Stimulated activated CD4-positive, alpha-beta T cell treated with anti-CD3 and anti-CD28 coated beads, Interleukin-4, amount 100 ng/mL, for 24 hours (primary cell): Measurements from ENCODE around the gene RAP1A.
"Not testable (repeated sequence)": the region's sequence is repeated elsewhere in the genome, so short reads cannot be mapped to it uniquely, and the experiment has no call there.

ENCODE experiments used
- DNase-seq: peaks from one replicate; pipeline ENCODE4 v3.0.0-alpha.2; 2020

RAP1A gene

DNA sequence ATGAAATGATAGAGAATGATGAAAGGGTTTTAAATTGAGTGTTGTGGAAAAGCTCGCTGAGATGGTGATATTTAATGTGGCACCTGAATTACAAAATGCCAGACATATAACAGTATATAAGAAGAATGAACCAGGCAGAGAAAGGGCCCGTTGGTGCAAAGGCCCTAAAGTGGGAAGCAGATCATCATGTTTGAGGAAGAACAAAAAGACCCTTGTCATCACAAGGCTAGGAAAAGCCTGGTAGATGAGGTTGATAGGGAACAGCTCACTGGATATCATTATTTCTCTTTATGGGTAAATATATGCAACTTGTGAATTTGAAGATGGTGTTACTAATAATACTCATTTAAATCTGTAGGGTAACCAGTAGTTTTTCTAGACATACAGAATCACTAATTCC, 11.0 kb downstream of the RAP1A start:
- no peak for DNase-seq

DNA sequence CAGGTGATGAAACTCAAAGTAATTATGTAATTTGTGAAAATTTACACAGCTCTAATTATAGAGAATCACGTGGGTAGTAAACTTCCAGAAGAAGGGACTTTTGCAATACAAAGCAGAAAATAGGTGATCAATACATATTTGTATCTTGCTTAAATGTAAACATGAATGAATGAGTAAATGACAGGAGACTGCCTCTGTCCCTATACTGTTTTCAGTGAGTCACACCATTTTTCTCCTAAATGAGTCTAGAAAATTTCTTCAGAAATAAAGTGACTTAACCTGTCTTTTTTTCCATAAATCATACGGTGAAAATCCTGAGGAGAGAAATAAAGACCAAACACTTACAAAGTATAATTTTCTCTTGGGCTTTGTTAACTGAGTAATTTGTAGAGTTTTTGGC, 11.9 kb downstream of the RAP1A start:
- no peak for DNase-seq

GRCh38 chr1:111632771-111633170, 13.2 kb downstream of the RAP1A start:
- DNase-seq = not testable (repeated sequence)

DNA sequence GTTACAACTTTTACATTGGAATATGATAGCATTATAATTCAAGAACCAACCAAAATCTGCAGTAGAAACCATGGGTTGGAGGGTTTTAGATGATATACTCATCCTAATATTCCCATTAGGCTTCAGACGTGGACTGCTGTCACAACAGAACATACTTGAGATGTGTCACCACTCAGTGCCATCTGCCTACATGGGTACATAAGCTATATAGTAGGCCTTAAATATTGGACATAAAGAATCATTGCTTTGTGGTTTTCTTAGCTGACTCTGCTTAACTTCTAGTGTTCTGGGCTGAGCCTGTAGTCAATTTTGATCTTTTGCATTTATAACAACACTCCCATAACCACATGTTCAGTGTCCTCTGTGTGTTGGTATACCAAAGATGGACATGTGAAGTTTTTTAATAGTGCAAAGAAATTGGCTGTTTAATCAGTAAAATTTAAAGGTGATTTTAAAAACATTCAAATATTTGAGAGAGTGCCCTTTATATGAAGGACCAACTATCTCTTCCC, 14.2 kb downstream of the RAP1A start:
- DNase-seq = no peak

DNA sequence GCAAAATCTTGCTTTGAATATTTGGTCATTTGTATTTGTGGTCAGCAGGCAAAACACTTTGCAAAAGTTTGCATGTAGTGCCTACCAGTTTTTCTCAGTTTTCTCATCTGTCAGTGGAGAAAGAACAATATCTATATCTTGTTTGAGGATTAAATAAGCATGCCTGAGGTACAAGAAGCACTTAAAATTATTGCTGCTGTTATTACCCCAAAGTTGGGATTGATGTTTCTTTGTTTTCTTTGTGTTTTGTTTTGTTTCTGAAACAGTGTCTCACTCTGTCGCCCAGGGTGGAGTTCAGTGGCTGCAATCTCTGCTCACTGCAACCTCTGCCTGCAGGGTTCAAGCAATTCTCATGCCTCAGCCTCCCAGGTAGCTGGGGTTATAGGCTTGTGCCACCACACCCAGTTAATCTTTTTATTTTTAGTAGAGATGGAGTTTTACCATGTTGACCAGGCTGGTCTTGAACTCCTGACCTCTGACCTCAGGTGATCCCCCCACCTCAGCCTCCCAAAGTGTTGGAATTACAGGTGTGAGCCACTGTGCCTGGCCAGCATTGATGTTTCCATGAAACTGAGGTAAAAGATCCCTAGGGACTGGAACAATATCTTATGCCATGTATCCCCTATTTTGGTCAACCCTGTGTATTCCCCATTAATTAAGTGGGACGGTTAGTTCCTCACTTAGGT, 15.9 kb downstream of the RAP1A start:
- DNase-seq = no peak

GRCh38 chr1:111638320-111638719, 18.7 kb downstream of the RAP1A start:
- no peak for DNase-seq

- no peak for DNase-seq
Measured at GRCh38 chr1:111639602-111640198, 20.1 kb downstream of the RAP1A start.

GRCh38 chr1:111643097-111643496, 23.5 kb downstream of the RAP1A start:
- no peak for DNase-seq

- DNase-seq = no peak
Measured at GRCh38 chr1:111643696-111644095, 24.1 kb downstream of the RAP1A start.

DNA sequence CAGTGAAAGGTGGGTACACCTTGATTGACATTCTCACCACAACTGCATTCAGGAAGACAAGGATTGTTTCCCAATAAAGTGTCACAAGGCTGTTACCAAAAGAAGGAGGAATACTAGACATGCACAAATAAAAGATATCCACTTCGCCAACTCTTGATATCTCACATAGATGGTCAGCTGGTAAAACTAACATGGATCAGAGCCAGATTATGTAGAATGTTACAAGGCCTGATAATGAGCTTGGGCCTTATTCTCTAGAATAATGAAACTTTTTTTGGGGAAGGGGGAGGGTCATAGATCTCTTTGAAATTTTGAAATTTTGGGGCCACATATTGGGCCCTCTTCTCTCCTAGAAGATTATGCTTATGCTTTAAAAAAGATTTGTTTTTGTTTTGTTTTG, 24.9 kb downstream of the RAP1A start:
- DNase-seq = no peak

DNA sequence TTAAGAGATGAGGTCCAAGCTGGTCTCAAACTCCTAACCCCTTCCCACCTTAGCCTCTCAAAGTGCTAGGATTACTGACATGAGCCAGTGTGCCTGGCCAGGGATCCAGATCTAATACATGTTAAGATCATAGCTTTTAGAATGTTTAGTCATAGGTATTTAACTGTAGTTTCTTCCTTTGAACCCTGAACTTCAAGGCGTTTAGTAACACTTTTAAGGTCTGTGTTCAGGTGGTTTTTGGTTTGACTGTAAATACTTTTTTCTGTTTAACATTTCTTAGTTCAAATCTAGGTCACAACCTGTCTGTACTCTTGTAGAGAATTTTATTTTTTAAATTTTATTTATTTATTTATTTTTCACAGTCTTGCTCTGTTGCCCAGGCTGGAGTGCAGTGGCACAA, 28.1 kb downstream of the RAP1A start:
- no peak for DNase-seq

- no peak for DNase-seq
Measured at GRCh38 chr1:111648806-111649205, 29.2 kb downstream of the RAP1A start.

DNA sequence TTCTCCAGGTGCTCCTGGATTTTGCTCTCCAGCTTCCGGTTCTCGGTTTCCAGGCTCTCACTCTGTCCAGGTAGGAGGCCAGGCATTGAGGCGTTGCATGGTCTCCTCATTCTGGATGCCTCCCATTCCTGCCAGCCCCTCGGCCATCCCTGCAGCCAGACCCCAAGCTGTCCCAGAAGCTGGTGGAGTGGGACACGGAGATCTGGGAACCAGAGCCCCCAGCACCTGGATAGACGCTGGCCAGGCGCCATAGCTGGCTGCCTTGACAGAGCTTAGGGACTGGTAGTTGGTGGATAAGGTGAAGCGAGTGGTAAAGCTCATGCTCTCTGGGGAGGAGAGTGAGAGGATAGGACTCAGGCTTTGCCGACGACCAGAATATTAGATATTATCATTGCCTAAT, 29.6 kb downstream of the RAP1A start:
- DNase-seq = no peak

DNA sequence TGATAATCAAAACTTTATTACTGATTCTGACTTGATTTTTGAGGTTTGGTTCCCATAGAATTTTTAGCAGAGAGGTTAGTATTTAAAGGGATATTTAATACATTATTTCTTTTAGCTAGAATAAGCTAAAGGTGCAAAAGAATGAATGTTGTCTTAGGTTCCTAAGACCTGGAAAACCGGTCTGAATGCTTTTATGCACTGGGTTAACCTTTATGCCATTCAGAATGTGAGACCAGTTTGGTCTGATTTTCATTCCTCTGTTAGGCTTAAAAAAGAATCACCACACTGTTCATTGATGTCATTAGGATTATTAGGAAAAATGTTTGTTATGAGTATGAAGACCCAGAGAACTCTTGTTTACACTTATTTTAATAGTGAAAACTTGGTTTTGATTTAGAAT, 30.1 kb downstream of the RAP1A start:
- no peak for DNase-seq

GRCh38 chr1:111653709-111654108, 34.1 kb downstream of the RAP1A start:
- no peak for DNase-seq

DNA sequence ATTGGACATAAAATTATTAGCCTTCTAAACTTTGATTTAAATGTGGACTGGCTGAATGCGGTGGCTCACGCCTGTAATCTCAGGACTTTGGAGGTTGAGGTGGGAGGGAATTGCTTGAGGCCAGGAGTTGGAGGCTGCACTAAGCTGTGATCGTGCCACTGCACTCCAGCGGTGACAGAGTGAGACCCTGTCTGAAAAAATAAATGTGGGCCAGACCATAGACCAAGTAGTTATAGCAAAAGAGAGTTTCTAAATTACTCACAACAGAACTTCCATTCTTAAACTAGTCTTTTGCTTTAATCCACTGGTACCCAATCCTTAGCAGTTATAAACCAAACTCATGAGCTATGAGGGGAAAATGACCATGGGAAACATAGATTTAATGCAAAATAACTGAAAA, 35.2 kb downstream of the RAP1A start:
- no peak for DNase-seq

- DNase-seq = no peak
Measured at GRCh38 chr1:111656086-111657017, 36.8 kb downstream of the RAP1A start.

DNA sequence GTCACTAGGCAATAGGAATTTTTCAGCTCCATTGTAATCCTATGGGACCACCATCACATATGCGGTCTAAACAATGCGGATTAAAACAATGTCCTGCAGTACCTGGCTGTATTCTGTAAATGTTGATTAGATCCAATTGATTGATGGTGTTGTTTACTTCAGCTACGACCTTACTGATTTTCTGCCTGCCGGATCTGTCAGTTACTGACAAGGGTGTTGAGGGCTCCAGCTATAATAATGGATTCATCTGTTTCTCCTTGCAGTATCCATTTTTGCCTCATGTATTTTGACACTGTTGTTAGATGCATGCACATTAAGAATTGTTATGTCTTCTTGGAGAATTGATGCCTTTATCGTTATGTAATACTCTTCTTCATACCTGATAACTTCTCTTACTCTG, 39.0 kb downstream of the RAP1A start:
- DNase-seq = no peak

DNA sequence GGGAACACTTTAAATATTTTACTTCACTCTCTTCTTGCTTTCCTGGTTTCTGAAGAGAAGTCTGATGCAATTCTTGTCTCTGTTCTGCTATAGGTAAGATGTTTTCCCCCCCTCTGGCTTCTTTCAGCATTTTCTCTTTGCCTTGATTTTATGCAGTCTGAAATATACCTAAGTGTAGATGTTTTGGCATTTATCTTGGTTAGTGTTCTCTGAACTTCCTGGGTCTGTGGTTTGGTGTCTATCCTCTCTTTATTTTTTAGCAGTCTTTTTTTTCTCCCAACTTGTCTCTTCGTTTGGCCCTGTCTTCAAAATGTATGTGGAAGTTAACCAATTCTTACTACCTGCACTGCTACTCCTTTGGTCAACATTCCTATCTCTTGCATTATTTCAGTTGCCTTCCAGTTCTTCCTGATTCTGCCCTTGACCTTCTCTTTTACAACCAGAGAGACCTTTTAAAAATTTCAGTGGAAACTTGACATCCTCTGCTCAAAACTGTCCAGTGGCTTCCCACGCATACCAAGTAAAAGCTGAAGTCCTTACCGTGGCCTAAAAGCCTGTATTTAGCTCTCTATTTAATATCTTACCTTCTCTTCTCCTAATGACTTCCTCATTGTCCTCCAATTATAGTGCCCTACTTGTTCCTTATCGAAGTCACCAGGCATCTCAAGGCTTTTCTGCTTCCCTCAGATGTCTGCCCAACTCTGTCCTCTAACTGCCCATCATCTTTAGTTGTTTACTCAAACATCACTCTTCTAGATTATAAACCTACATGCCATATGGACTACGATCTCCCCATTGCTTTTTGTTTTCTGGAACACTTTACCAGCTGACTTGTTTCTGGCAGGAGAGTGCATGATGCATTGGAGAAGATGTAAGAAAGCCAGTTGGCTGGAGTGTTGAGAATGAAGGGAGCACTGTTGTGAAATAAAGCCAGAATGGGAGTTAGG, 40.9 kb downstream of the RAP1A start:
- no peak for DNase-seq

DNA sequence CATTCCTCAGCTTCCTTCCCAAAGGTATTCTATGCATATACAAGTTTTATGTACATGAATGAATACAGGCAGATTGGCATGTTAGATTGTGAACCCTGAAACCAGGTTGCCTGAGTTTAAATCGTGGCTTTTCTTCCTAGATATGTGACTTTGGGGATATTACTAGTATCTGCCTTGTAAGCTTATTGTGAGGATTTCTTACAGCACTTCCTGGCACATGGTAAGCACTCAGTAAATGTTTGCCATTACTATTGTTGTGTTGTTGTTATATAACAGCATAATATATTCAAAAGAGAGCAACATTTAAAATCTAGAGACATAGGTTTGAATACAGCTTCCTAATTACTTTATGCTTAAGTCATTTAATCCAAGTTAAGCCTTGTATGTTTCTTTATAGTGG, 45.1 kb downstream of the RAP1A start:
- no peak for DNase-seq

DNA sequence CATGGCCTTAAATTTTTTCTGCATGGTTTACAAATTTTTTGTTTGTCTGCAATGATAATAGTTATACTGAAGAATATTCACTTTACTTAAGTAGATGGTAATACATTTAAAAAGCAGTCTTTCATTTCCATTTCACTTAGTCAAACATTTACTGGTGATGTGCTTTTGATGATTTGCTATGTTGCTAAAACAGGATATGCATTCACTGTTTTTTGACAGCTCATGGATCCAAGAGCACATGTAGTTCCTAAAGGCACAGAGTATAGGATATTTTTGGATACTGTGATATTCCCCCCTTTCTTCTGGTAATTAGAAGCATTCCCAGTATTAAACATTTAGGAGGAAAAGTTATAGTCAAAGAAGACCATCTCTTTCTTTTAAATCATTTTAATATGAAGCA, 45.9 kb downstream of the RAP1A start:
- DNase-seq = no peak

GRCh38 chr1:111666828-111667227, 47.2 kb downstream of the RAP1A start:
- DNase-seq = no peak

GRCh38 chr1:111669268-111669667, 49.7 kb downstream of the RAP1A start:
- DNase-seq = no peak
